IgD-negative memory B cell (primary cell): Measurements from ENCODE around the gene RCHY1. TPM values are rescaled to one million over a fixed set of nuclear protein-coding genes. Genes with fewer than 3 reads are reported as not detected.

Source experiments
- polyA plus RNA-seq: library from polyadenylated mRNA; unstranded; fragments of 300-500 nt; fragmentation: Illumina TruSeq; gene quantifications from one replicate; pipeline ENCODE4 v1.2.3, GENCODE V29; 2021

Gene RCHY1
- polyA plus RNA-seq, 1 donor from 2014 or later = 25.3 TPM

Other genes starting within 250 kb of the RCHY1 start
- 15.2 TPM for gene THAP6, start 70 bp upstream of the RCHY1 start, polyA plus RNA-seq
- not detected for gene ODAPH, start 41.7 kb upstream of the RCHY1 start, polyA plus RNA-seq
- gene CDKL2, start 116.1 kb upstream of the RCHY1 start, polyA plus RNA-seq = not detected
- gene G3BP2, start 159.0 kb upstream of the RCHY1 start, polyA plus RNA-seq = 87.9 TPM
- gene USO1, start 210.2 kb upstream of the RCHY1 start, polyA plus RNA-seq = 18.6 TPM